GM19438 (cell line): ENCODE results near the gene SEL1L3.
"Not testable (repeated sequence)": the region's sequence is repeated elsewhere in the genome, so short reads cannot be mapped to it uniquely, and the experiment has no call there.

Experiments
- ATAC-seq: cut with Tn5 transposase; IDR thresholded peaks from one replicate; pipeline ENCODE4 v1.9.1; 2021; ENCODE audit warnings: low read depth; ENCODE audit not compliant: unreplicated experiment

Gene SEL1L3

GRCh38 chr4:25862411-25863346 lies at the start of gene SEL1L3:
Gene SEL1L3, minus strand, starts transcription at chr4:25862988. Its CDS starts 152 bp downstream, at chr4:25862836.
- peak; percentile 37 for ATAC-seq

- no peak for ATAC-seq
These were observed 48.6 kb upstream of the SEL1L3 start for GRCh38 chr4:25911356-25911755.

- no peak for ATAC-seq
These were observed 45.7 kb upstream of the SEL1L3 start for GRCh38 chr4:25908491-25908901.

- not testable (repeated sequence) for ATAC-seq
These were observed 43.3 kb upstream of the SEL1L3 start for GRCh38 chr4:25906113-25906512.

- no peak for ATAC-seq
These were observed 42.6 kb upstream of the SEL1L3 start for GRCh38 chr4:25905371-25905770.

- ATAC-seq = no peak
These were observed 41.9 kb upstream of the SEL1L3 start for GRCh38 chr4:25904748-25905082.

- no peak for ATAC-seq
These were observed 41.3 kb upstream of the SEL1L3 start for GRCh38 chr4:25903900-25904747.

GRCh38 chr4:25901030-25901430 lies 38.2 kb upstream of the SEL1L3 start:
- ATAC-seq = no peak

- ATAC-seq = no peak
These were observed 37.5 kb upstream of the SEL1L3 start for GRCh38 chr4:25900310-25900709.

GRCh38 chr4:25896776-25897539 lies 34.2 kb upstream of the SEL1L3 start:
- ATAC-seq = no peak

GRCh38 chr4:25892796-25893195 lies 30.0 kb upstream of the SEL1L3 start:
- no peak for ATAC-seq

- no peak for ATAC-seq
These were observed 28.0 kb upstream of the SEL1L3 start for GRCh38 chr4:25890571-25891485.

- no peak for ATAC-seq
These were observed 27.1 kb upstream of the SEL1L3 start for GRCh38 chr4:25889589-25890503.

- no peak for ATAC-seq
These were observed 26.0 kb upstream of the SEL1L3 start for GRCh38 chr4:25888781-25889180.

- no peak for ATAC-seq
These were observed 21.4 kb upstream of the SEL1L3 start for GRCh38 chr4:25884031-25884782.

- ATAC-seq = no peak
These were observed 20.8 kb upstream of the SEL1L3 start for GRCh38 chr4:25883565-25883964.

- no peak for ATAC-seq
These were observed 19.4 kb upstream of the SEL1L3 start for GRCh38 chr4:25882226-25882625.

- ATAC-seq = no peak
These were observed 18.4 kb upstream of the SEL1L3 start for GRCh38 chr4:25881193-25881592.
